Head of caudate nucleus (tissue), 42 donors: Measurements from ENCODE around the gene MYO3B.
A peak's percentile ranks its signal among the peaks of the same experiment; 100 is the strongest.

ENCODE experiments used
- DNase-seq, 42 donors: peaks; one replicate each; pipeline versions ENCODE4 v3.0.0 to v3.0.0-alpha.2; 2020 to 2021; ENCODE audit warnings: mixed read lengths in 7 of 42
- intact Hi-C: fragments of 100-400 bp; cut with DNase I; formaldehyde crosslinking; loops from one replicate; pipeline ENCODE4 v1.15.0; 2022

MYO3B gene, protein sequence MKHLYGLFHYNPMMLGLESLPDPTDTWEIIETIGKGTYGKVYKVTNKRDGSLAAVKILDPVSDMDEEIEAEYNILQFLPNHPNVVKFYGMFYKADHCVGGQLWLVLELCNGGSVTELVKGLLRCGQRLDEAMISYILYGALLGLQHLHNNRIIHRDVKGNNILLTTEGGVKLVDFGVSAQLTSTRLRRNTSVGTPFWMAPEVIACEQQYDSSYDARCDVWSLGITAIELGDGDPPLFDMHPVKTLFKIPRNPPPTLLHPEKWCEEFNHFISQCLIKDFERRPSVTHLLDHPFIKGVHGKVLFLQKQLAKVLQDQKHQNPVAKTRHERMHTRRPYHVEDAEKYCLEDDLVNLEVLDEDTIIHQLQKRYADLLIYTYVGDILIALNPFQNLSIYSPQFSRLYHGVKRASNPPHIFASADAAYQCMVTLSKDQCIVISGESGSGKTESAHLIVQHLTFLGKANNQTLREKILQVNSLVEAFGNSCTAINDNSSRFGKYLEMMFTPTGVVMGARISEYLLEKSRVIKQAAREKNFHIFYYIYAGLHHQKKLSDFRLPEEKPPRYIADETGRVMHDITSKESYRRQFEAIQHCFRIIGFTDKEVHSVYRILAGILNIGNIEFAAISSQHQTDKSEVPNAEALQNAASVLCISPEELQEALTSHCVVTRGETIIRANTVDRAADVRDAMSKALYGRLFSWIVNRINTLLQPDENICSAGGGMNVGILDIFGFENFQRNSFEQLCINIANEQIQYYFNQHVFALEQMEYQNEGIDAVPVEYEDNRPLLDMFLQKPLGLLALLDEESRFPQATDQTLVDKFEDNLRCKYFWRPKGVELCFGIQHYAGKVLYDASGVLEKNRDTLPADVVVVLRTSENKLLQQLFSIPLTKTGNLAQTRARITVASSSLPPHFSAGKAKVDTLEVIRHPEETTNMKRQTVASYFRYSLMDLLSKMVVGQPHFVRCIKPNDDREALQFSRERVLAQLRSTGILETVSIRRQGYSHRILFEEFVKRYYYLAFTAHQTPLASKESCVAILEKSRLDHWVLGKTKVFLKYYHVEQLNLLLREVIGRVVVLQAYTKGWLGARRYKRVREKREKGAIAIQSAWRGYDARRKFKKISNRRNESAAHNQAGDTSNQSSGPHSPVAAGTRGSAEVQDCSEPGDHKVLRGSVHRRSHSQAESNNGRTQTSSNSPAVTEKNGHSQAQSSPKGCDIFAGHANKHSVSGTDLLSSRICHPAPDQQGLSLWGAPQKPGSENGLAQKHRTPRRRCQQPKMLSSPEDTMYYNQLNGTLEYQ (N-terminal part only)

DNA sequence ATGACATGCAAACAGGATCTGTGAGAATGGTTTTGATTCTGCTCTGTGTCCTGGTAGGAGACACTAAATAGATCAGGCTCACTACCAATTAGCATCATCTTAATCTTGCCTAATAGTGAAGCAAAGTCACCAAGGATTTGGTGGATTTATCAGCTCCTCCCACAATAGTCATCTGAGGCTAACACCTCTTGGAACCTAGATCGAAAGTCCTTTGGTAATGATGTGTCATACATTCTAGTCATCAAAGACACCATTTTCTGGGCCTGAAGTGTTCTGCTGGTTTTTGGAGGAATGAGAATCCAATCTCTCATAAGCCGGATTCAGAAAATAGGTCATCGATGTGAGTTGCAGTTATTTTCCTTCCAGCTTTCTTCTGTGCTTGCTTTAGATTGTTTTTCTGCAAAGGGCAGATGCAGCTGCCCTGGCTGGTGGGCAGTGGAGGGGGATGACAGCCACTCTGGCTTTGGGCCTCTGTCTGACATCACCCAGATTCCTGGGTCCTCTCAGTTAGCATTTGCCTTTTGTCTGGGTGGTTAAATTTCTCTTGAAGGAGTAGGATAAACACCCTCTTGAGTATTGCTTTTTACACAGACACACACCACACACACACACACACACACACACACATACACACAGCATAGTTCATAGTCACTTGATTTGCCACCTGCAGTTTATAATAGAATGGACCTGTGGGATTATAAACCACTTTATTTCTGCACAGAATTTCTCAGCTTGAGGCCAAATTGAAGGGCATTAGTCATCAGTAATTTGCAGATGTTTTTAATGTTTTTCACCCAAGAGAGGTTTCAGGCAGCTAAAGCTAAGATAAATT is at the start of gene MYO3B:
Gene MYO3B, plus strand, starts transcription at position 198 of the 832 bp plus-strand sequence. Its CDS starts 141 bp downstream, at position 339.
- intact Hi-C loops = no loop called here
- DNase-seq = peak in 28 of 42 donors; percentile 16 to 69 (median 38)

DNA sequence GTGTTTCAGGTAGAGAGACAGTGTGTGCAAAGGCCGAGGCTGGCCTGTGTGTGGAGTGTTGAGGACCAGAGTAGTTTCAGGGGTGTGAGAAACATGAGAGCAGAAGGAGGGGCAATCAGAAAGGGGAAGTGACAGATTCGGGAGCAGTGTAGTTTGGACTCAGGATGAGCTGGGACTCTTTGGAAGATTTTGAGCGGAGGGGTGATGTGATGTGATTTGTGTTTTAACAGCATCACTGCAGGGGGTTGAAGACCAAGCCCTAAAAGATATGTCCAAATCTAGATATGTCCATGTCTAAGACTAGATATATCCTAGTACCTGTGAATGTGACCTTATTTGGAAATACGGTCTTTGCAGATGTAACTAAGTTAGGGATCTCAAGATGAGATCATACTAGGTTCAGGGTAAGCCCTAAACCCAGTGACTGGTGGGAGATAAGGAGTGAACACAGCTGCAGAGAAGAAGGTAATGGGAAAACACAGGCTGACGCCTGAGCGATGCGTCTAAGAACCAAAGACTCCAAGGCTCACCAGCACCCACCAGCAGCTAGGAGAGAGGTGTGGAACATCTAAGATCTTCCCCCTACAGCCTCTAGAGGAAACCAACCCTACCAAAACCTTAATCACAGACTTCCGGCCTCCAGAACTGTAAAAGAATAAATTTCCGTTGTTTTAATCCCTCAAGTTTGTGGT is 38.5 kb upstream of the MYO3B start:
- DNase-seq = no peak
- intact Hi-C loops = no loop called here

DNA sequence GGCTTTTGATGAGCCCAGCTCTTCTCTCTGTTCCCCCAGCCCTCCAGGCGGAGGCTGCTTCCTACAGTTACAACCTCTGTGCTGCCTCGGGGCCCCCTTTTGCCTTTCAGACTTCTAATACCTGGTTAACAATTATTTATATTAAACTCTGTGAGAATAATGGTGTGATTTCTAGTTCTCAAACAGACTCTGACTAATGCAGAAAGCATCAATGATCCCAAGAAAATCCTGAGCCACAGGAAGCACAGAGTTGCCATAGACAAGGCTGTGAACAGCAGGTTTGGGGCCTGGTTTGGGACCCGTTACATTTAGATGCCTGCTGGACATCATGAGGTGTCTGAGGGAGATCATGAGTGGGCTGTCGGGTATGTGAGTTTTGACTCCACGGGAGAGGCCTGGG is 37.4 kb upstream of the MYO3B start:
- DNase-seq = no peak
- intact Hi-C loops = no loop called here

DNA sequence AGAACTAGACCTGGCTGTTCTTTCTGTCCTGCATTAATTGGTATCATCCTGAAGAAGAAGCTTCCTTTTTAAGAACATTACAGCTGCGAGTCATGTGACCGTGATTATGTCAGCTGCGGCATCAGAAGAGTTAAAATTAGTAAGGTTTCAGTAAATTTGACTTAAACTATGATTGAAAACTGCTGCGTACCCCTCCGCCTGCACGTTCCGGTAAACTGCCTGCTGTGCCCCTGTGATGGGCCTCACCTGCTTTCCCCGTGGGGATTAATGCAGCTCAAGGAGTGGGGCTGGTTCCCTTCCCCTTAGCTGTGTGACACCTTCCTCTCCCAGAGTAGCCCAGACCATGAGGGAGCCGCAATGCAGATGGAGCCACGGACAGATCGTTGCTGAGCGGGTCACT is 36.1 kb upstream of the MYO3B start:
- intact Hi-C loops = no loop called here
- DNase-seq = no peak

DNA sequence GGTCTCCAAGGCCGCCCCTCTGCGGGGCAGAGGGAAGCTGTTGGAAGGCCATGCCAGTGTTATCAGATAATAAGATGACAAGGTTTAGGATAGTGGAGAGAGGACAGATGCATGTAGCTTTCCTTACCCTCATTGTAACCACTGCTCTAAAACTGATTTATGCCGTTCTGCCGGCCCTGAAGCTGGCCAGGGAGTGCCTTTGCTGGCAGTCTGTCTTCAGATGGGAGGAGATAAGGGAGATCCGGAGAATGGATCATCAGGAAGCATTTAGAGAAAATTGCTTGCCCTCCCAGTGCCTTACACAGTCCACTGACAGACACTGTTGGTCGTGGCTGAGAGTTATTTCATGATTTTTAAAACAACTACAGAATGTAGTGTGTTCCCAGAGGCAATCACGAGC is 35.4 kb upstream of the MYO3B start:
- intact Hi-C loops = no loop called here
- no peak for DNase-seq

DNA sequence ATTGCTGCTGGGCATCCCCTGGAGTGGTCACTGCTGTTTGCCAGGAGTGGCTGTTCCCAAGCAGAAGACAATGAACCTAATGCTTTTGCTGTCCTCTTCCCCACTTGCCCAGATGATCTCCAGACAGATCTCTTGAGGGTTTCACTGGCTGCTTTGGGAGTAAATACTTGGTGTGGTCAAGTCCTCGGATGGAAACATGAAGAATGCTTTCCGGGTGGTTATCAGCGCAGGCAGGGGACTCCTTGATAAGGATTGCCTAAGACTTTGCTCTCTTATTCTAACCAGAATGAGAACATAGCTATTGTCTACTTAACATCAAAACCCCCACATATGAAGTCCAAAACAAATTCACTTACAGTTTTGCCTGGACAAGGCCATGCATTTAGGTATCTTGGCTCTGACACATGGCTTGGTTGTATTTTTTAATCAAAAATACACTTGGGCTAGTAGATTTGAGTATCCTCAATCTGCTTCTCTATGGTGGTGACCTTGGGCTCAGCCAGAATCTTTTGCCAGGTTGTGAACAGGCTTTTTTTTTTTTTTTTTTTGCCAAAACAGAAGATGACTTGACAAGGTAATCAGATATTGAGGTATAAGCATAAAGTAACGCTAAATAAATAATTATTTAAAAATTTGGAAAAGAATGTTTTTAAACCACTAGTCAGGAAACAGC is 34.8 kb upstream of the MYO3B start:
- intact Hi-C loops = no loop called here
- DNase-seq = no peak

DNA sequence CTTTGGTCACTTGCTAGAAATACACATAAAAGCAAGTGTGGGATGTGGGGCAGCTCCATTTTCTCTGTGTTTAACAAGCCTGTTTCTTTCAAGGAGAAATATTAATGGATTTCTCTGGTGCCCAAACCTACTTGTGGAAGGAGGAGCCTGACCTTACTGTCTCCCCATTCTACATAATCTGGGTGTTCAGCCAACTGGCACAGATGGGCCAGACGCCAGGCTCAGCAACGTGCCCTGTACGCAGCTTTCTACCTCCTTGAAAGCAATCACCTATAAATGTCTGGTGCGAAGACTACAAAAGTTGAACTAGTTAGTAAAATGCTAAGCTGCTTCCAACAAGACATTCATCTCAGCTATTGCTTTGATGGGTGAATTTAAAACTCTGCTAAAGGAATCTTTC is 33.2 kb upstream of the MYO3B start:
- intact Hi-C loops = no loop called here
- no peak for DNase-seq

DNA sequence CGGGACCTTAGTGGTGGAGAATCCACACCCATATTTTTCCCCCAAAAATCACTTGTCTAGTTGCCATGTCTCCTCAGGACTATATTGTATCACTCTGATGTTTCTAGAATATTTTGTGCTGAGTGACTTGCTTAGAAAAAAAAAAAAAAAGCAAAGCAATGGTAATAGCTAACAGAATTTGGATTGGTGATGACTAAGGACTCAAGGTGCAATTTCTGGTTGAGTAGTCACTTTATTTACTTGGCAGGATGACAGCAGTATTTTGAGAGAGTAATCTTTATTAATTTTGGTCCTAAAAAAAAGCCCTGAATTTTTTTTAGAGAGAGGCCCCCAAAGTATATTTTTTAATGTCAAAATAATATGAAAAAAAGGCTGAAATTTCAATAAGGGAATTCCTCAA is 32.8 kb upstream of the MYO3B start:
- no peak for DNase-seq
- intact Hi-C loops = no loop called here

DNA sequence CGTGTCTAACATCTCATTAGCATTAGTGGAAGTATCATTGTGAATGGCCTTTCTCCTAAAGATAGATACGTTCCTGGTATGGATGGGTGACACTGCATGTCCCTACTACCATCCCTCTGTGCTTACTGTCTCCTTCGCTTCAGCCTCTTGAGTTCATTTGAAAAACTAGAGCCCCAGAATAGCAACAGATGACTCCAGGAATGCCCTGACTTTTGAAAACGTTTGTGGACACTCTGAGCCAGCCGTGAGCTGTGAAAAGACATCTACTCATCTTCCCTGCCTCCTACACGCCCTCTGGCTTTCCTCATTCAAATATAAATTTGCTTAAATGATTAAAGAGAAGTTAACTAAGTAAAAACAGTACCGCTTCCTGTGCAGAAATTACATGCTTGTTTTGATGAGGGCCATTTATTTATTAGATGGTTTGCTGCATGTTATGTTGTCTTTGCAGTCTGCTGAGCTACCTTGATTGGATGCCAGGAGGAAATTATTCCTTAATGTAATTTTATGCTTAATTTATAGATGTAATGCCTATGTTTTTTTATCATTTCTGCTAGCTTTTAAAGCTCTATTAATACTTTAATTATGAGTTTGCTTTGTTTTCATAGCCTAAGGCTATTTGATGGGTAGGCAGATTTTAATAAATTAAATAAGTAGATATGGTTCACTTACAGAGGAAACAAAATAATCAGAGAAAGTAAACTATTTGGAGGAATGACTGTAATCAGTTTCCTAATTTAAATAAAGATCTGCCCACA is 32.1 kb upstream of the MYO3B start:
- DNase-seq = no peak
- intact Hi-C loops = no loop called here

DNA sequence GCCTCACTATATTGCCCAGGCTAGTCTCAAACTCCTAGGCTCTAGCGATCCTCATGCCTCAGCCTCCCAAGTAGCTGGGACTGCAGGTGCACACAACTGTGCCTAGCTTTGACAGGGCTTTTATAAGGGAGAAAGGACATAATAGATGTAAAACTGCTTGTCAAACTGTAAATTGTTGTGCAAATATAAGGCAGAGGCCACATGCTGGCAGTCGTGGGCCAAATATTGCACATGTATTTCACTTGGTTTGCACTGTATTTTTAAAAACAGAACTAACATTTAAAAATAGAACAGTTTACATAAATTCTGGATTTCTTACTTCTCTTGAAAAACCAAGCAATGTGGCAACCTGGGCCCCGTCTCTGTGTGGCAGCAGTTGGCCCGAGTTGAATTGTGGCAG is 31.2 kb upstream of the MYO3B start:
- DNase-seq = no peak
- intact Hi-C loops = no loop called here

DNA sequence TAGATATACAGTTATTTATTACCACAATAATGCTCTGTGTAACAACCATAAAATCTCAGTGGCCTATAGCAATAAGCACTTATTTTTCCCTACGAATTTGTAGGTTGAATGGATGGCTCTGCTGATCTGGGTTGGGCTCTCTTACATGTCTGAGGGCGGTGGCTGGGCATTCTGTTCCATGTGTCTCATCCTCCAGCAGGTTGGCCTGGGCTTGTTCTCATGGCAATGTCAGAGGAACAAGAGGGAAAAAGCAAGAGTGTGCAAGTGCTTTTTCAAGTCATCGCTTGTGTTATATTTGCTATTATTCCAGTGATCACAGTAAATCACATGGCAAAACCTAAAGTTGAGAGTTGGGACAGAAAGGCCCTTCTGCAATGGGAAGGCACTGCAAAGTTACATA is 30.4 kb upstream of the MYO3B start:
- intact Hi-C loops = no loop called here

DNA sequence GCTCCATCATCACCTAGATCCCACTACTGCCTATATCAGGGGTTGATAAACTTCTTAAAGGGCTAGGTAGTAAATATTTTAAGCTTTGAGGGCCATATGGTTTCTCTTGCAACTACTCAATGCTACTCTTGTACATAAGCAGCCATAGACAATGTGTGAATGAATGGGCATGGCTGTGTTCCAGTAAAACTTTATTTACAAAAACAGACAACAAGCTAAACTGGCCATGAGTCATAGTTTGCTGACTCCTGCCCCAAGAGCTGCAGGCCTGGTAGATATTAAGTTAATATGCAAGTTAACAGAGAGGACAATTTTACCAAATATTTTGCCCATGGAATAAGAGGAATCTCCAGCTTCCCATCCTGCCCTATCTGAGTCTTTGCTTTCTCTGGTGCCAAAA is 29.8 kb upstream of the MYO3B start:
- no peak for DNase-seq
- intact Hi-C loops = no loop called here

More for the DNA sequence above, 30.4 kb upstream of the MYO3B start:
- no peak for DNase-seq

DNA sequence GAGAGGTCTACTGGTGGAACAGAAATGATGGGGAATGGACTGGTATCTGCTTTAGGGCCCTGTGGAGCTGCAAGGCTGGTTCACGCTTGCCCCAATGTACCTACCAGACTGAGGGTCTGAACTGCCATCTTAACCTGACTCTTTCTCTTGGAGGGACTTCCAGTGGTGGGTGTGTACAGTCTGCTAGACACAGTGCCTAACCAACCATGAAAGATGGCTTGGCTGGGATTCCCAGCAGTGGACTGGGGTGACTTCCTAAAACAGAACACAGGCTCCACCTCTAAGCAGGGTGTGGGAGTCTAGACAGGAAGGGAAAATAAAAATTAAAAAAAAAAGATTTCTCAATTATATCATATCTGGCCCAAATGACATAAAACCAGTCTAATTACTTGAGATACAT is 25.5 kb upstream of the MYO3B start:
- intact Hi-C loops = no loop called here

DNA sequence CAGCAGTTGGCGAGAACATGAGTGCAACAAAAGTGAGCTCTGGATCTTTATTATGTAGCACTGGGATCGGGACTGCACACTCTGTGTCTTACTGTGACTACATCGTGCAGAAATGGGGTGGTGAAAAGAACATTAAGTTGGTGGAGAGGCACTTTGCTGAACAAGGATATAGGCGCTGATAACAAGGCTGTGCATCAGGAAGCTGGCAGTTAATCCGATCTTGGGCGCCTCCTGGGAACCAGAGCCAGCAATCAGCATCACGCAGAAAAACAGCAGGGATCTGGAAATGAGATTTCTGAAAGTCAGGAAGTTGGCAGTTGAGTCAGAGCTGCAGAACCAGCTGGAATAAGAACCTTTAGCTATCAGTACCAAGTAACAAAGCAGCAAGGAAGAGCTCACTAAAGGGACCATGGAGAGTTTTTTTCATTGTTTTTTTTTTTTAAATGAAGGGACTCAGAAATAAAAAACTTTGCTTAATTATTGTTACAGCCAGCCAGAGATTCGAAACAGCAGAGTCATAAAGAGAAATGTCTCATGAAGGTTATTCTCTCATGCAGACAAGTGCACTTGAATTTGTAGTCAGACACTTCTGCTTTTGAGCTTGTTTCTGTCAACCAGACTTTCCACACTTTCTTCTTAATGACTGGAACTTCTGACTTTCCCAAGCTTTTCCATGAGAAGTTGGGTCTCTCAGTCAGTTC is 22.8 kb upstream of the MYO3B start:
- peak in 14 of 42 donors; percentile 6 to 53 (median 20) for DNase-seq
- intact Hi-C loops = no loop called here

More for the DNA sequence above, 25.5 kb upstream of the MYO3B start:
- no peak for DNase-seq

DNA sequence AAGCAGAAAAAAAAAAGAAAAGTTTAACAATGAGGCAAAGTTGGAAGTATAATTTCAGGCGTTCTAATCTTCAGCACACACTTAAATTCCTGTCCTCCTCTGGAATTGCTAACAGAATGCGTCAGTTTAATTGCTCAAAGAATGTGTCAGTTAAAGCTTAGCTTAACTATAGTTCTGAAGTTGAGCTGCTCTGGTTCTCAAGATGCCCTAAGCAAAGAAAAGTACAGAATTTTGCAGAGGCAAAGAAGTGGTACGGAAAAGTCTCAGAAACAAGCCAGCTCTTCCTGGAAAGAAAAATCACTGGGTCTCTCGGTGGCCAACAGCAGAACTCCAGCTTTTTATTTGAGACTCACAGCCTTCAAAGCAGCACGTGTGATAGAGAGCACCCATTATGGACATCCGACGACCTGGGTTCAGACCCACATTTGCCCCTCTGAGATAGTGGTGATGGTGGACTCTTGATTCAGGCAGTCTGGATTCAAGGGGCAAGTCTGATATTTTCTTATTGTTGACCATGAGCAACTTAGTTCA is 22.2 kb upstream of the MYO3B start:
- DNase-seq = no peak
- intact Hi-C loops = no loop called here

DNA sequence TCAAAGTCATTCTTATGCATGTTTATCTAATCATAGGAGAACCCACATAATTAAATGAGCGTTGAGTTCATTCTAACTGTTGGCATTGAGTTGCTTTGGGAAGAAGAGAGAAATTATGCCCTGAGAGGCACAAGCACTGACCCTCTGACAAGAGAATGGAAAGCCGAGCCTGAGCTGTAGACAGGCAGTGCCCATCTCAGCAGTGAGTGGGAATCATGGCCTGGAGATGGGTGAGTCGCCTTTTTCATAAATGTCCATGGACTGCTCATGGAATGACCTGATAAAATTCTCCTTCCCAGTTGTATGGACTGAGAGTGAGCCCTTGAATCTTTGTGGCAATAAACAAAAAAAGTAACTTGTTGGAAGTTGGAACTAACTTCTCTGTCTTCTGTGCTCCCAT is 21.4 kb upstream of the MYO3B start:
- intact Hi-C loops = no loop called here
- DNase-seq = no peak
